Measurements from ENCODE around the gene RPP38. TPM values are rescaled to one million over a fixed set of nuclear protein-coding genes. Genes with fewer than 3 reads are reported as not detected.

The RPP38 gene
- total RNA-seq, 1 experiment from 2014 or later: 23.3 TPM

- Histone ChIP-seq H4K20me1 (ENCODE audit: insufficient read depth) (no peaks in the 10 kb centered on the region), H3K79me2 (ENCODE audit: insufficient read depth, low read length) (no peaks in the 10 kb centered on the region), H3K9ac (ENCODE audit: low read length) (no peak overlapping the region), H3K27me3 (ENCODE audit: insufficient read depth, low read length) (no peaks in the 10 kb centered on the region), H3K27ac (ENCODE audit: low read depth, low read length) (no peak overlapping the region), H3K9me3 (ENCODE audit: control insufficient read depth in 1 of 2, insufficient read depth in 1 of 2, low read depth in 1 of 2, low read length in 2 of 2) (no peaks in the 10 kb centered on the region), H2AFZ (ENCODE audit: low read depth, low read length, poor library complexity, severe bottlenecking) (no peak overlapping the region), H3K36me3 (ENCODE audit: control insufficient read depth in 1 of 2, insufficient read depth in 2 of 2, low read length in 2 of 2) (no peaks in the 10 kb centered on the region), H3K9me2 (ENCODE audit: insufficient read depth) (no peaks in the 10 kb centered on the region), H3K4me3 (replicated peaks in 1 of 2; ENCODE audit: low read depth in 1 of 2, low read length in 2 of 2) (no peak overlapping the region), H3K4me2 (ENCODE audit: low read length) (no peak overlapping the region), H3K4me1 (ENCODE audit: control insufficient read depth in 1 of 2, insufficient read depth in 2 of 2, low read length in 2 of 2) (peaks cover 2 to 7% of the 10 kb centered on the region in 2 experiments)
- RAD21 ChIA-PET (ENCODE audit: low non-redundant PET in 1 of 2, low total read pairs in 2 of 2, uncharacterized antibody in 2 of 2, unreplicated experiment in 2 of 2): no interaction called here
- DNase-seq (ENCODE audit: low read depth, low spot score) (no peak), ATAC-seq (no peak)
- intact Hi-C loops (cut with micrococcal nuclease): no loop called here
- CTCF ChIA-PET: interaction anchor here (0.7 kb wide), 1 partner anchor 135 kb away, joined by 3 read pairs; no protein-coding TSS in a partner anchor
- no TSS peak for BruUV-seq (replicated peaks)
- no peak for TF ChIP-seq SP1 (IDR thresholded peaks at IDR 0.05; ENCODE audit: low read depth)
- no peak for TF ChIP-seq SRF (IDR thresholded peaks at IDR 0.05; ENCODE audit: low read depth)
- no peak for TF ChIP-seq ELF1 (IDR thresholded peaks at IDR 0.05; ENCODE audit: borderline replicate concordance, low read depth)
- no peak for TF ChIP-seq POLR2AphosphoS5 (IDR thresholded peaks at IDR 0.05; ENCODE audit: low read depth, low read length)
- no peak for TF ChIP-seq POLR2A (IDR thresholded peaks at IDR 0.05; ENCODE audit: borderline replicate concordance, extremely low read depth, insufficient read depth, insufficient read length)
- no peak for TF ChIP-seq FOSL1 (IDR thresholded peaks at IDR 0.05; ENCODE audit: low read depth)
- TF ChIP-seq EZH2phosphoT487 (IDR thresholded peaks at IDR 0.05; ENCODE audit: borderline replicate concordance): no peak
- no peak for TF ChIP-seq CBX3 (IDR thresholded peaks at IDR 0.05; ENCODE audit: low read depth)
- TF ChIP-seq EGR1 (IDR thresholded peaks at IDR 0.05; ENCODE audit: low read depth): no peak
- TF ChIP-seq ATF3 (IDR thresholded peaks at IDR 0.05): no peak
- TF ChIP-seq, protein P1, sequence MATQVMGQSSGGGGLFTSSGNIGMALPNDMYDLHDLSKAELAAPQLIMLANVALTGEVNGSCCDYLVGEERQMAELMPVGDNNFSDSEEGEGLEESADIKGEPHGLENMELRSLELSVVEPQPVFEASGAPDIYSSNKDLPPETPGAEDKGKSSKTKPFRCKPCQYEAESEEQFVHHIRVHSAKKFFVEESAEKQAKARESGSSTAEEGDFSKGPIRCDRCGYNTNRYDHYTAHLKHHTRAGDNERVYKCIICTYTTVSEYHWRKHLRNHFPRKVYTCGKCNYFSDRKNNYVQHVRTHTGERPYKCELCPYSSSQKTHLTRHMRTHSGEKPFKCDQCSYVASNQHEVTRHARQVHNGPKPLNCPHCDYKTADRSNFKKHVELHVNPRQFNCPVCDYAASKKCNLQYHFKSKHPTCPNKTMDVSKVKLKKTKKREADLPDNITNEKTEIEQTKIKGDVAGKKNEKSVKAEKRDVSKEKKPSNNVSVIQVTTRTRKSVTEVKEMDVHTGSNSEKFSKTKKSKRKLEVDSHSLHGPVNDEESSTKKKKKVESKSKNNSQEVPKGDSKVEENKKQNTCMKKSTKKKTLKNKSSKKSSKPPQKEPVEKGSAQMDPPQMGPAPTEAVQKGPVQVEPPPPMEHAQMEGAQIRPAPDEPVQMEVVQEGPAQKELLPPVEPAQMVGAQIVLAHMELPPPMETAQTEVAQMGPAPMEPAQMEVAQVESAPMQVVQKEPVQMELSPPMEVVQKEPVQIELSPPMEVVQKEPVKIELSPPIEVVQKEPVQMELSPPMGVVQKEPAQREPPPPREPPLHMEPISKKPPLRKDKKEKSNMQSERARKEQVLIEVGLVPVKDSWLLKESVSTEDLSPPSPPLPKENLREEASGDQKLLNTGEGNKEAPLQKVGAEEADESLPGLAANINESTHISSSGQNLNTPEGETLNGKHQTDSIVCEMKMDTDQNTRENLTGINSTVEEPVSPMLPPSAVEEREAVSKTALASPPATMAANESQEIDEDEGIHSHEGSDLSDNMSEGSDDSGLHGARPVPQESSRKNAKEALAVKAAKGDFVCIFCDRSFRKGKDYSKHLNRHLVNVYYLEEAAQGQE (IDR thresholded peaks at IDR 0.05; ENCODE audit: low read depth): no peak
- TF ChIP-seq ZNF274 (IDR thresholded peaks at IDR 0.05; ENCODE audit: low read depth, low read length): no peak
- no peak for TF ChIP-seq CEBPB (IDR thresholded peaks at IDR 0.05; ENCODE audit: low read depth)
- no peak for TF ChIP-seq MAX (IDR thresholded peaks at IDR 0.05)
- no peak for TF ChIP-seq YY1 (IDR thresholded peaks at IDR 0.05; ENCODE audit: extremely low read depth, insufficient replicate concordance, low read depth, low read length)
- no peak for TF ChIP-seq ZFX (IDR thresholded peaks at IDR 0.05)
- TF ChIP-seq EZH2 (IDR thresholded peaks at IDR 0.05): no peak
- POLR2A ChIA-PET: no interaction called here
These were observed 5.7 kb upstream of the RPP38 start for GRCh38 chr10:15091418-15091817.
